GM19023 (cell line): Measurements from ENCODE around the gene CSNK1A1.
A peak's percentile ranks its signal among the peaks of the same experiment; 100 is the strongest.

Source experiments
- ATAC-seq: cut with Tn5 transposase; IDR thresholded peaks from one replicate; pipeline ENCODE4 v1.9.1; 2021; ENCODE audit warnings: mild to moderate bottlenecking, moderate library complexity; ENCODE audit not compliant: unreplicated experiment

CSNK1A1 gene

GRCh38 chr5:149442563-149443182, 108.6 kb downstream of the CSNK1A1 start:
- peak; percentile 81 for ATAC-seq
